ENCODE data around the gene DFFA. TPM values are rescaled to one million over a fixed set of nuclear protein-coding genes. Genes with fewer than 3 reads are reported as not detected.

The DFFA gene
- total and polyA plus RNA-seq, 4 donors = 10.6 to 20.0 (median 14.3) TPM

- no peaks in the 10 kb centered on the region for H3K9me3 ChIP-seq (ENCODE audit: control insufficient read depth in 4 of 4, low read length in 3 of 4)
- no peaks in the 10 kb centered on the region for H3K27me3 ChIP-seq (ENCODE audit: control insufficient read depth in 4 of 4, insufficient read depth in 4 of 4, low read length in 3 of 4)
- no peak overlapping the region for H3K27ac ChIP-seq (ENCODE audit: low read depth in 1 of 2, low read length in 2 of 2)
- peaks cover 0 to 5% (median 2%) of the 10 kb centered on the region in 4 donors for H3K4me1 ChIP-seq (ENCODE audit: control insufficient read depth in 4 of 4, insufficient read depth in 4 of 4, low read length in 3 of 4)
- DNase-seq (ENCODE audit: low spot score) = no peak
- no peak overlapping the region for H3K9ac ChIP-seq (ENCODE audit: low read depth in 1 of 2, low read length in 2 of 2)
- no peak overlapping the region for H3K4me3 ChIP-seq (ENCODE audit: low read depth in 1 of 3, low read length in 3 of 3)
- TF ChIP-seq ATF3 (IDR thresholded peaks at IDR 0.05) (no peak), FOXA1 (IDR thresholded peaks at IDR 0.05) (no peak), CTCF (IDR thresholded peaks at IDR 0.05; ENCODE audit: low read depth, low read length, missing input control) (no peak), SP1 (IDR thresholded peaks at IDR 0.05) (no peak), RAD21 (IDR thresholded peaks at IDR 0.05) (no peak), YY1 (IDR thresholded peaks at IDR 0.05) (no peak), GABPA (IDR thresholded peaks at IDR 0.05 in 1 of 2, conservative IDR thresholded peaks at IDR 0.05 in 1 of 2) (no peak), HNF4G (IDR thresholded peaks at IDR 0.05) (no peak), FOXA2 (IDR thresholded peaks at IDR 0.05) (no peak), TAF1 (conservative IDR thresholded peaks at IDR 0.05) (no peak), NR2F2 (IDR thresholded peaks at IDR 0.05) (no peak), EGR1 (IDR thresholded peaks at IDR 0.05; ENCODE audit: low read depth in 2 of 2) (no peak), REST (IDR thresholded peaks at IDR 0.05) (no peak), ZBTB33 (IDR thresholded peaks at IDR 0.05) (no peak)
- peaks cover 0 to 6% (median under 1%) of the 10 kb centered on the region in 4 donors for H3K36me3 ChIP-seq (ENCODE audit: control insufficient read depth in 4 of 4, insufficient read depth in 3 of 4, low read depth in 1 of 4, low read length in 3 of 4)
- WGBS = 100% methylated on average over 1 of the region's 1 CpG
These were observed 35.3 kb downstream of the DFFA start for GRCh38 chr1:10437052-10437451.

DNA sequence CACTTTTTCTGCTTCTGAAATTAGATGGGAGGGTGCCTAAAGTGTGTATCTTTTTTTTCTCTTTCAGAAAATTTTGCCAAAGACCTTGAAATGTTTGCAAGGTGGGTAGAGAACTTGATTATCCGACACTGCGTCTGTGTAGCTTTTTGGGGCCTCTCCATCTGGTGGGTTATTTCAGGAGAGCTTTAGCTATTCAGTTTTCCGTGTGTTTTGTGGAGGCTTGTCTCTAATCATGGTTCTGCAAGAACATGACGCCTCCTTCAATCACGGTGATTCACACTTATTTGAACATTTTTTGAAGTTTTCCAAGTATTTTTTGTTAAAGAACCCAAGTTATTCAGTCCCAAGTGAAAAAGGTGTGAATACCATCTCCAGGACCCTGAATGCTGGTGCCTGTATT lies 37.7 kb downstream of the DFFA start:
- DNase-seq (ENCODE audit: low spot score) = no peak
- TF ChIP-seq ZBTB33 (IDR thresholded peaks at IDR 0.05) (no peak), FOXA1 (IDR thresholded peaks at IDR 0.05) (no peak), TAF1 (conservative IDR thresholded peaks at IDR 0.05) (no peak), GABPA (IDR thresholded peaks at IDR 0.05 in 1 of 2, conservative IDR thresholded peaks at IDR 0.05 in 1 of 2) (no peak), HNF4G (IDR thresholded peaks at IDR 0.05) (no peak), CTCF (IDR thresholded peaks at IDR 0.05; ENCODE audit: low read depth, low read length, missing input control) (no peak), ATF3 (IDR thresholded peaks at IDR 0.05) (no peak), MAX (IDR thresholded peaks at IDR 0.05) (no peak), SP1 (IDR thresholded peaks at IDR 0.05) (no peak)

More for the DNA sequence above, 37.7 kb downstream of the DFFA start:
- H3K4me1 ChIP-seq (ENCODE audit: control insufficient read depth in 4 of 4, insufficient read depth in 4 of 4, low read length in 3 of 4) = peaks cover 2 to 20% (median 13%) of the 10 kb centered on the region in 4 donors
- WGBS = 96% methylated on average over 5 of the region's 5 CpGs
- no peaks in the 10 kb centered on the region for H3K27me3 ChIP-seq (ENCODE audit: control insufficient read depth in 4 of 4, insufficient read depth in 4 of 4, low read length in 3 of 4)
- H3K4me3 ChIP-seq (ENCODE audit: low read depth in 1 of 3, low read length in 3 of 3) = no peak overlapping the region
- no peak overlapping the region for H3K27ac ChIP-seq (ENCODE audit: low read depth in 1 of 2, low read length in 2 of 2)
- H3K9ac ChIP-seq (ENCODE audit: low read depth in 1 of 2, low read length in 2 of 2) = no peak overlapping the region
- no peaks in the 10 kb centered on the region for H3K9me3 ChIP-seq (ENCODE audit: control insufficient read depth in 4 of 4, low read length in 3 of 4)
- H3K36me3 ChIP-seq (ENCODE audit: control insufficient read depth in 4 of 4, insufficient read depth in 3 of 4, low read depth in 1 of 4, low read length in 3 of 4) = peaks cover 0 to 2% (median under 1%) of the 10 kb centered on the region in 4 donors
